ENCODE results near the gene NUP62.
"Not testable (repeated sequence)": the region's sequence is repeated elsewhere in the genome, so short reads cannot be mapped to it uniquely, and the experiment has no call there.

DNA sequence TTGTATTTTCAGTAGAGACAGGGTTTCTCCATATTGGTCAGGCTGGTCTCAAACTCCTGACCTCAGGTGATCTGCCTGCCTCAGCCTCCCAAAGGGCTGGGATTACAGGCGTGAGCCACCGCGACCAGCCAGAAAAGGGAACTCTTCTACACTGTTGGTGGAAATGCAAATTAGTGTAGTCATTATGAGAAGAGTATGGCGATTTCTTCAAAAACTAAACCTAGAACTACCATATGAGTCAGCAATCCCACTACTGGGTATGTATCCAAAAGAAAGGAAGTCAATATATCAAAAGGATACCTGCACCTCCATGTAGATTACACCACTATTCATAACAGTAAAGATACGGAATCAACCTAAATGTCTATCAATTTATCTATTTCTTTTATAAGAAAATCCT is 15.3 kb upstream of the NUP62 start:
- TF ChIP-seq, protein P1, sequence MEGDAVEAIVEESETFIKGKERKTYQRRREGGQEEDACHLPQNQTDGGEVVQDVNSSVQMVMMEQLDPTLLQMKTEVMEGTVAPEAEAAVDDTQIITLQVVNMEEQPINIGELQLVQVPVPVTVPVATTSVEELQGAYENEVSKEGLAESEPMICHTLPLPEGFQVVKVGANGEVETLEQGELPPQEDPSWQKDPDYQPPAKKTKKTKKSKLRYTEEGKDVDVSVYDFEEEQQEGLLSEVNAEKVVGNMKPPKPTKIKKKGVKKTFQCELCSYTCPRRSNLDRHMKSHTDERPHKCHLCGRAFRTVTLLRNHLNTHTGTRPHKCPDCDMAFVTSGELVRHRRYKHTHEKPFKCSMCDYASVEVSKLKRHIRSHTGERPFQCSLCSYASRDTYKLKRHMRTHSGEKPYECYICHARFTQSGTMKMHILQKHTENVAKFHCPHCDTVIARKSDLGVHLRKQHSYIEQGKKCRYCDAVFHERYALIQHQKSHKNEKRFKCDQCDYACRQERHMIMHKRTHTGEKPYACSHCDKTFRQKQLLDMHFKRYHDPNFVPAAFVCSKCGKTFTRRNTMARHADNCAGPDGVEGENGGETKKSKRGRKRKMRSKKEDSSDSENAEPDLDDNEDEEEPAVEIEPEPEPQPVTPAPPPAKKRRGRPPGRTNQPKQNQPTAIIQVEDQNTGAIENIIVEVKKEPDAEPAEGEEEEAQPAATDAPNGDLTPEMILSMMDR (IDR thresholded peaks at IDR 0.05): not testable (repeated sequence)
- TF ChIP-seq, protein P2, sequence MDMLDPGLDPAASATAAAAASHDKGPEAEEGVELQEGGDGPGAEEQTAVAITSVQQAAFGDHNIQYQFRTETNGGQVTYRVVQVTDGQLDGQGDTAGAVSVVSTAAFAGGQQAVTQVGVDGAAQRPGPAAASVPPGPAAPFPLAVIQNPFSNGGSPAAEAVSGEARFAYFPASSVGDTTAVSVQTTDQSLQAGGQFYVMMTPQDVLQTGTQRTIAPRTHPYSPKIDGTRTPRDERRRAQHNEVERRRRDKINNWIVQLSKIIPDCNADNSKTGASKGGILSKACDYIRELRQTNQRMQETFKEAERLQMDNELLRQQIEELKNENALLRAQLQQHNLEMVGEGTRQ (IDR thresholded peaks at IDR 0.05; ENCODE audit: borderline replicate concordance, low read depth, low read length): not testable (repeated sequence)
- not testable (repeated sequence) for TF ChIP-seq POLR2AphosphoS5 (IDR thresholded peaks at IDR 0.05; ENCODE audit: low read depth, low read length); CHD2 (IDR thresholded peaks at IDR 0.05; ENCODE audit: low read length, partially characterized antibody); MEF2A (IDR thresholded peaks at IDR 0.05; ENCODE audit: borderline replicate concordance, low read depth); GATA2 (CRISPR knock-in tag; IDR thresholded peaks at IDR 0.05); TAF1 (IDR thresholded peaks at IDR 0.05; ENCODE audit: borderline replicate concordance, low read depth, low read length); EP300 (IDR thresholded peaks at IDR 0.05; ENCODE audit: borderline replicate concordance in 1 of 2, low read depth in 1 of 2, low read length in 1 of 2); SMC3 (IDR thresholded peaks at IDR 0.05; ENCODE audit: low read depth, low read length); GABPA (IDR thresholded peaks at IDR 0.05; ENCODE audit: low read depth); FOXM1 (IDR thresholded peaks at IDR 0.05; ENCODE audit: low read depth)
- TF ChIP-seq, protein P3, sequence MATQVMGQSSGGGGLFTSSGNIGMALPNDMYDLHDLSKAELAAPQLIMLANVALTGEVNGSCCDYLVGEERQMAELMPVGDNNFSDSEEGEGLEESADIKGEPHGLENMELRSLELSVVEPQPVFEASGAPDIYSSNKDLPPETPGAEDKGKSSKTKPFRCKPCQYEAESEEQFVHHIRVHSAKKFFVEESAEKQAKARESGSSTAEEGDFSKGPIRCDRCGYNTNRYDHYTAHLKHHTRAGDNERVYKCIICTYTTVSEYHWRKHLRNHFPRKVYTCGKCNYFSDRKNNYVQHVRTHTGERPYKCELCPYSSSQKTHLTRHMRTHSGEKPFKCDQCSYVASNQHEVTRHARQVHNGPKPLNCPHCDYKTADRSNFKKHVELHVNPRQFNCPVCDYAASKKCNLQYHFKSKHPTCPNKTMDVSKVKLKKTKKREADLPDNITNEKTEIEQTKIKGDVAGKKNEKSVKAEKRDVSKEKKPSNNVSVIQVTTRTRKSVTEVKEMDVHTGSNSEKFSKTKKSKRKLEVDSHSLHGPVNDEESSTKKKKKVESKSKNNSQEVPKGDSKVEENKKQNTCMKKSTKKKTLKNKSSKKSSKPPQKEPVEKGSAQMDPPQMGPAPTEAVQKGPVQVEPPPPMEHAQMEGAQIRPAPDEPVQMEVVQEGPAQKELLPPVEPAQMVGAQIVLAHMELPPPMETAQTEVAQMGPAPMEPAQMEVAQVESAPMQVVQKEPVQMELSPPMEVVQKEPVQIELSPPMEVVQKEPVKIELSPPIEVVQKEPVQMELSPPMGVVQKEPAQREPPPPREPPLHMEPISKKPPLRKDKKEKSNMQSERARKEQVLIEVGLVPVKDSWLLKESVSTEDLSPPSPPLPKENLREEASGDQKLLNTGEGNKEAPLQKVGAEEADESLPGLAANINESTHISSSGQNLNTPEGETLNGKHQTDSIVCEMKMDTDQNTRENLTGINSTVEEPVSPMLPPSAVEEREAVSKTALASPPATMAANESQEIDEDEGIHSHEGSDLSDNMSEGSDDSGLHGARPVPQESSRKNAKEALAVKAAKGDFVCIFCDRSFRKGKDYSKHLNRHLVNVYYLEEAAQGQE (IDR thresholded peaks at IDR 0.05; ENCODE audit: low read depth, low read length): not testable (repeated sequence)
- TF ChIP-seq, protein P4, sequence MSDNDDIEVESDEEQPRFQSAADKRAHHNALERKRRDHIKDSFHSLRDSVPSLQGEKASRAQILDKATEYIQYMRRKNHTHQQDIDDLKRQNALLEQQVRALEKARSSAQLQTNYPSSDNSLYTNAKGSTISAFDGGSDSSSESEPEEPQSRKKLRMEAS (IDR thresholded peaks at IDR 0.05; ENCODE audit: low read depth): not testable (repeated sequence)

All from SK-N-SH (cell line).